IMR-90 (cell line): ENCODE results near the gene EML5. TPM values are rescaled to one million over a fixed set of nuclear protein-coding genes. Genes with fewer than 3 reads are reported as not detected.

Experiments used
- ATAC-seq: fragments of 200-7000 bp; cut with Tn5 transposase; 2 replicates; pipeline ENCODE4 v1.9.1; 2020; ENCODE audit warnings: low read depth, mild to moderate bottlenecking, moderate library complexity
- BruUV-seq: library from RNA; stranded (reverse); fragments of 400-500 nt; replicated peaks from 2 replicates; lab custom pipeline; 2021; lab: Mats Ljungman, UMichigan
- CTCF ChIA-PET: fragments of 300-600 bp; formaldehyde crosslinking; extraction: SDS; loops from one replicate; lab custom pipeline; 2021; ENCODE audit warnings: antibody characterized with exemption; lab: Yijun Ruan, JAX
- POLR2A ChIA-PET: fragments of 300-600 bp; sonication (Branson Sonifier 250); formaldehyde crosslinking; loops from one replicate; lab custom pipeline; 2022; ENCODE audit warnings: antibody characterized with exemption; ENCODE audit not compliant: unreplicated experiment; lab: Charles Lee
- DNase-seq: peaks from one replicate; pipeline ENCODE4 v3.0.0; 2013
- H2AFZ ChIP-seq: replicated peaks from 2 replicates; pipeline ENCODE3; 2013; ENCODE audit warnings: low read length, mild to moderate bottlenecking; ENCODE audit not compliant: poor library complexity
- H2AK5ac ChIP-seq: 2 replicates; pipeline ENCODE4 v1.6.1; 2013; ENCODE audit warnings: low read depth, low read length, inconsistent platforms
- H2AK9ac ChIP-seq: replicated peaks from 2 replicates; pipeline ENCODE3; 2013; ENCODE audit warnings: mild to moderate bottlenecking, low read depth, low read length, moderate library complexity; ENCODE audit not compliant: poor library complexity
- H2BK120ac ChIP-seq: 2 replicates; pipeline ENCODE4 v1.6.1; 2013; ENCODE audit warnings: low read depth, low read length, inconsistent platforms
- H2BK15ac ChIP-seq: 3 replicates; pipeline ENCODE4 v1.6.1; 2013; ENCODE audit warnings: low read depth, low read length, inconsistent platforms
- H2BK20ac ChIP-seq: 2 replicates; pipeline ENCODE4 v1.6.1; 2013; ENCODE audit warnings: low read depth, mild to moderate bottlenecking, inconsistent platforms, low read length, moderate library complexity
- H2BK5ac ChIP-seq: 2 replicates; pipeline ENCODE4 v1.6.1; 2013; ENCODE audit warnings: mild to moderate bottlenecking, low read depth, low read length, inconsistent platforms; ENCODE audit not compliant: poor library complexity, severe bottlenecking
- H3K14ac ChIP-seq: replicated peaks from 2 replicates; pipeline ENCODE4 v1.6.1; 2013; ENCODE audit warnings: low read depth, low read length, inconsistent platforms
- H3K18ac ChIP-seq: 2 replicates; pipeline ENCODE4 v1.6.1; 2013; ENCODE audit warnings: low read depth, low read length, control low read depth
- H3K23ac ChIP-seq: 2 replicates; pipeline ENCODE4 v1.6.1; 2013; ENCODE audit warnings: low read depth, low read length, inconsistent platforms
- H3K27ac ChIP-seq: 2 replicates; pipeline ENCODE4 v1.5.1; 2013; ENCODE audit warnings: mild to moderate bottlenecking, control low read depth, low read length; ENCODE audit not compliant: insufficient read depth
- H3K27me3 ChIP-seq: 2 replicates; pipeline ENCODE4 v1.6.1; 2013; ENCODE audit warnings: low read length; ENCODE audit not compliant: control insufficient read depth, insufficient read depth
- H3K36me3 ChIP-seq: 2 replicates; pipeline ENCODE4 v1.6.1; 2013; ENCODE audit warnings: low read length, mixed read lengths; ENCODE audit not compliant: control insufficient read depth, insufficient read depth
- H3K4ac ChIP-seq: 2 replicates; pipeline ENCODE4 v1.6.1; 2013; ENCODE audit warnings: low read depth, low read length, inconsistent platforms
- H3K4me1 ChIP-seq: 2 replicates; pipeline ENCODE4 v1.6.1; 2013; ENCODE audit warnings: low read length, mixed read lengths; ENCODE audit not compliant: control insufficient read depth, insufficient read depth
- H3K4me2 ChIP-seq: 2 replicates; pipeline ENCODE4 v1.6.1; 2013; ENCODE audit warnings: low read depth, mild to moderate bottlenecking, control low read depth, low read length, moderate library complexity
- H3K4me3 ChIP-seq: 2 replicates; pipeline ENCODE4 v1.5.1; 2013; ENCODE audit warnings: low read depth, mild to moderate bottlenecking, control low read depth, low read length, moderate library complexity; ENCODE audit not compliant: insufficient read depth
- H3K56ac ChIP-seq: 2 replicates; pipeline ENCODE4 v1.6.1; 2013; ENCODE audit warnings: low read length, inconsistent platforms; ENCODE audit not compliant: insufficient read depth; ENCODE audit errors: extremely low read depth
- H3K79me1 ChIP-seq, 2 experiments: 2 replicates each; pipeline ENCODE4 v1.6.1; 2013; ENCODE audit warnings: low read length in 2 of 2, inconsistent platforms in 1 of 2, low read depth in 1 of 2
- H3K9ac ChIP-seq: 2 replicates; pipeline ENCODE4 v1.6.1; 2013; ENCODE audit warnings: low read depth, low read length, control low read depth
- H3K9me1 ChIP-seq: 2 replicates; pipeline ENCODE4 v1.6.1; 2013; ENCODE audit warnings: low read length, inconsistent platforms; ENCODE audit not compliant: insufficient read depth
- H3K9me3 ChIP-seq: 2 replicates; pipeline ENCODE4 v1.6.1; 2013; ENCODE audit warnings: low read length; ENCODE audit not compliant: control insufficient read depth, insufficient read depth
- H4K20me1 ChIP-seq: 2 replicates; pipeline ENCODE4 v1.6.1; 2013; ENCODE audit warnings: low read length, inconsistent platforms; ENCODE audit not compliant: insufficient read depth
- H4K5ac ChIP-seq: 2 replicates; pipeline ENCODE4 v1.6.1; 2013; ENCODE audit warnings: mild to moderate bottlenecking, low read depth, low read length, control low read depth
- H4K8ac ChIP-seq, 2 experiments: 2 replicates each; pipeline ENCODE4 v1.6.1; 2013; ENCODE audit warnings: low read depth in 2 of 2, low read length in 2 of 2, control low read depth in 1 of 2, inconsistent platforms in 1 of 2
- H4K91ac ChIP-seq: 2 replicates; pipeline ENCODE4 v1.6.1; 2013; ENCODE audit warnings: low read depth, low read length, inconsistent platforms; ENCODE audit not compliant: insufficient read depth
- BHLHE40 ChIP-seq: fragments of 150-350 bp; IDR thresholded peaks from 2 replicates; pipeline ENCODE4 v1.6.1; 2016; ENCODE audit warnings: mild to moderate bottlenecking, low read depth, low read length
- CEBPB ChIP-seq: IDR thresholded peaks from 2 replicates; pipeline ENCODE4 v1.6.1; 2012; ENCODE audit warnings: low read depth, low read length, improper control_type of control experiment
- CHD1 ChIP-seq: IDR thresholded peaks from 2 replicates; pipeline ENCODE4 v1.6.1; 2012; ENCODE audit warnings: low read depth, low read length, improper control_type of control experiment
- ELK1 ChIP-seq: fragments of 150-350 bp; IDR thresholded peaks from 2 replicates; pipeline ENCODE4 v1.6.1; 2016; ENCODE audit warnings: low read depth, mild to moderate bottlenecking, low read length, moderate library complexity, borderline replicate concordance
- MXI1 ChIP-seq: IDR thresholded peaks from 2 replicates; pipeline ENCODE4 v1.6.1; 2012; ENCODE audit warnings: low read depth, mild to moderate bottlenecking, low read length, moderate library complexity, borderline replicate concordance
- POLR2A ChIP-seq: IDR thresholded peaks from 2 replicates; pipeline ENCODE4 v1.6.1; 2012; ENCODE audit warnings: mild to moderate bottlenecking, low read depth, low read length
- RFX5 ChIP-seq: IDR thresholded peaks from 2 replicates; pipeline ENCODE4 v1.8.0; 2012; ENCODE audit warnings: low read depth, mild to moderate bottlenecking, low read length, moderate library complexity
- WGBS, 2 experiments: methylation state at CpG; one replicate each; pipeline versions ENCODE4 v1.1.5 to v1.1.7; 2013; ENCODE audit warnings: missing lambda C conversion rate in 2 of 2; ENCODE audit not compliant: insufficient read length in 1 of 2; ENCODE audit errors: extremely low coverage in 2 of 2; 5-methylcytosine and 5-hydroxymethylcytosine counted together
- dilution Hi-C: fragments of 300-500 bp; cut with HindIII; formaldehyde crosslinking; loops from one replicate; pipeline ENCODE4 v1.14.3; 2018; ENCODE audit warnings: low sequenced_read_pairs; ENCODE audit not compliant: unreplicated experiment
- in situ Hi-C: fragments of 300-500 bp; cut with MboI; formaldehyde crosslinking; loops from 3 replicates; pipeline ENCODE4 v1.14.3; 2019; ENCODE audit warnings: low sequenced_read_pairs, inconsistent platforms, mixed read lengths
- intact Hi-C: fragments of 100-400 bp; cut with micrococcal nuclease; formaldehyde crosslinking; loops from 2 replicates; pipeline ENCODE4 v1.10.0; 2022
- polyA plus RNA-seq, 3 experiments: library from polyadenylated mRNA; depleted of rRNA; stranded (reverse); fragments of >200 nt; gene quantifications; 2 replicates each; pipeline ENCODE4 v1.2.3, GENCODE V29; 2012; ENCODE audit warnings: low replicate concordance in 1 of 3
- total RNA-seq: library from RNA; depleted of rRNA; stranded (reverse); fragments of >200 nt; gene quantifications from 2 replicates; pipeline ENCODE4 v1.2.3, GENCODE V29; 2012

EML5 gene
- total and polyA plus RNA-seq, 2 of the 4 experiments (the other 2 are of a cell fraction) = 8.1 to 22.2 TPM

- Histone ChIP-seq H3K18ac (no peak overlapping the region), H3K4ac (no peak overlapping the region), H3K4me3 (no peak overlapping the region), H4K20me1 (no peaks in the 10 kb centered on the region), H3K23ac (no peak overlapping the region), H2BK20ac (no peak overlapping the region), H3K27me3 (no peaks in the 10 kb centered on the region), H3K56ac (no peak overlapping the region), H3K4me1 (no peaks in the 10 kb centered on the region), H4K8ac (peak overlapping the region in 1 of 2 experiments; percentile 14; a peak in 1 of 4 replicates), H3K9me1 (peaks cover 5% of the 10 kb centered on the region; the same call in 1 of the 2 replicates), H2AK5ac (no peak overlapping the region), H2BK15ac (no peak overlapping the region), H3K9me3 (no peaks in the 10 kb centered on the region), H3K9ac (no peak overlapping the region), H4K91ac (no peak overlapping the region), H4K5ac (no peak overlapping the region), H2AFZ (no peak overlapping the region), H2BK5ac (no peak overlapping the region), H3K4me2 (no peak overlapping the region), H2AK9ac (no peak overlapping the region), H3K36me3 (peaks cover 1% of the 10 kb centered on the region; the same call in 1 of the 2 replicates), H3K14ac (no peak overlapping the region), H3K27ac (no peak overlapping the region), H3K79me1 (no peaks in the 10 kb centered on the region; a peak in 1 of 4 replicates), H2BK120ac (no peak overlapping the region)
- ATAC-seq (no peak), DNase-seq (no peak)
- BruUV-seq = no TSS peak
- intact Hi-C loops (no loop called here), dilution Hi-C loops (no loop called here), in situ Hi-C loops (no loop called here)
- WGBS, 2 experiments = no CpG with 5 or more reads among the region's 3 CpGs
- TF ChIP-seq MXI1 (no peak), CEBPB (peak; percentile 67; the same call in 1 of the 2 replicates), CHD1 (no peak), POLR2A (no peak), RFX5 (no peak), ELK1 (no peak), BHLHE40 (no peak)
- CTCF ChIA-PET = no interaction called here
- POLR2A ChIA-PET = no interaction called here
Observed at GRCh38 chr14:88625671-88626070, 167.1 kb downstream of the EML5 start.
